Subcutaneous abdominal adipose tissue (tissue), 5 donors: Measurements from ENCODE around the gene SORBS2.

Experiments
- H3K27ac ChIP-seq: one replicate; pipeline ENCODE4 v1.7.0; 2013; ENCODE audit warnings: low read depth, mild to moderate bottlenecking, inconsistent platforms, low read length, moderate library complexity
- H3K27me3 ChIP-seq, 5 donors: one replicate each; pipeline ENCODE4 v1.7.0; 2013; ENCODE audit warnings: low read length in 5 of 5, inconsistent platforms in 1 of 5; ENCODE audit not compliant: control insufficient read depth in 5 of 5, insufficient read depth in 4 of 5
- H3K36me3 ChIP-seq, 5 donors: one replicate each; pipeline ENCODE4 v1.7.0; 2013; ENCODE audit warnings: low read length in 5 of 5; ENCODE audit not compliant: control insufficient read depth in 5 of 5, insufficient read depth in 5 of 5
- H3K4me1 ChIP-seq, 5 donors: one replicate each; pipeline ENCODE4 v1.7.0; 2013; ENCODE audit warnings: low read length in 5 of 5, mild to moderate bottlenecking in 3 of 5, moderate library complexity in 1 of 5; ENCODE audit not compliant: control insufficient read depth in 5 of 5, insufficient read depth in 5 of 5
- H3K4me3 ChIP-seq, 5 donors: one replicate each; pipeline ENCODE4 v1.7.0; 2013; ENCODE audit warnings: low read length in 5 of 5, low read depth in 1 of 5
- H3K9ac ChIP-seq, 5 donors: one replicate each; pipeline ENCODE4 v1.7.0; 2013; ENCODE audit warnings: low read length in 5 of 5, mild to moderate bottlenecking in 4 of 5, moderate library complexity in 3 of 5
- H3K9me3 ChIP-seq, 5 donors: one replicate each; pipeline ENCODE4 v1.7.0; 2013; ENCODE audit warnings: low read length in 5 of 5; ENCODE audit not compliant: control insufficient read depth in 5 of 5
- donor health status: healthy.
- donor health status: healthy.
- donor health status: healthy.
- donor health status: healthy.
- donor health status: healthy.

SORBS2 gene

DNA sequence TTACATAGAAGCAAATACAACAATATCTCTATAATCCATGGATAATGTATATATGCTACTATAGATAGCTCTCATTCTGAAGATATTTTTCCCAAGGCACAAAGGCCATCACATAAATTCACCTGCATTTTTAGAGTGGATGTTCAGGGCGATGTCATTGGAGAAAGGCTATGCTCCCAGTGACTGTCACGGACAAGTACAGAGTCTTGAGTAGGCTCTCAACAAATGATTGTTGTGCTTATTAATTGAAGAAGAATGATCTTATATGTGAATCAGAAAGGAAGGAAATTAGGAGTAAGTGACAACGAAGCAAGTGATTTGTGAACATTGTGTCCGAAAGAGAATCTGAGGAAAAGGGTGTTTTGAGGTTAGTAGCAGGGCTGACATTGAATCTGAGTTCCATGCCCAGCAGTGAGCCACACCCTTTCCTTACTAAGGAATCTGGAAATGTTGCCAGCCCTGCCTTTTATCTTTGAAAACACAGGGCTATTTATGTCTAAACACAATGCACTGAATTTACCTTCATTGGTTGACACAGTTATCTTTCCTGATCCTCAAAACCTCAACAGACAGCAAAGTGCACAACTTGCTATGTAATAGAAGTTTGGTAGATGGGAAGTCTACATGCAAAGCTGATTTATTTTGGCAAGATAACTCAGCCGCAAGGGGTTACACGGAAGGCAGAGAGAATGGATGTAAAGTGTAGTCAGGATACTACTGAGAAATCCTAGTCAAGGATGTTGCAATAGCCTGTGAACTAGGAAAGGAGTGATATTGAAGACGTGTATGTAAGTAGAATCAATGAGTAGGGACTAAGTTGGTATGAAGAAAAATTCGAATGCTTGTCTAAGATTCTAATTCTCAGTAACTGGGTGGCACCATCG is 50.4 kb downstream of the SORBS2 start:
- H3K27ac ChIP-seq: peak overlapping the region; percentile 20
- H3K27me3 ChIP-seq: peaks cover 0 to 4% (median 0%) of the 10 kb centered on the region in 5 donors
- H3K36me3 ChIP-seq: no peaks in the 10 kb centered on the region
- H3K4me3 ChIP-seq: no peak overlapping the region
- H3K9me3 ChIP-seq: no peaks in the 10 kb centered on the region
- H3K4me1 ChIP-seq: peaks cover 0 to 3% (median 0%) of the 10 kb centered on the region in 5 donors
- H3K9ac ChIP-seq: no peak overlapping the region

DNA sequence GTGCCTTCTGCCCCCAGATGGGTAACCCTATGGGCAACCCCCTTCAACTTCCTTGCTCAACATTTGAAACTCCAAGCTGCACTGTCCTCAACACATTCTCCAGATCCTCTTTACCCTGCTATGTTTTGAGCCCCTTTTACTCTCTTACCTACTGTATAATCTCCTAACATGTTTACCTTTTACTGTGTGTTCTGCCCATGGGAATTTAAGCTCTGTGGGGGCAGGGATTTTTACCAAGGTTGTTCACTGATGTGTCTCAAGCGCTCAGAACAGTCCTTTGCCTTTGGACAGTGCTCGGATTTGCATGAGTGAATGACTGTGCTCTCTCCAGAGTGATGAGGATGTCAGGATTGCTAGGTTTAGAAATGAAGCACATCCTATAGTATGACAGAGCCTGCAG is 53.2 kb downstream of the SORBS2 start:
- Histone ChIP-seq H3K9ac (no peak overlapping the region), H3K27me3 (peaks cover 0 to 4% (median 0%) of the 10 kb centered on the region in 5 donors), H3K27ac (no peak overlapping the region), H3K4me1 (peaks cover 0 to 3% (median 0%) of the 10 kb centered on the region in 5 donors), H3K4me3 (no peak overlapping the region), H3K36me3 (no peaks in the 10 kb centered on the region), H3K9me3 (no peaks in the 10 kb centered on the region)

DNA sequence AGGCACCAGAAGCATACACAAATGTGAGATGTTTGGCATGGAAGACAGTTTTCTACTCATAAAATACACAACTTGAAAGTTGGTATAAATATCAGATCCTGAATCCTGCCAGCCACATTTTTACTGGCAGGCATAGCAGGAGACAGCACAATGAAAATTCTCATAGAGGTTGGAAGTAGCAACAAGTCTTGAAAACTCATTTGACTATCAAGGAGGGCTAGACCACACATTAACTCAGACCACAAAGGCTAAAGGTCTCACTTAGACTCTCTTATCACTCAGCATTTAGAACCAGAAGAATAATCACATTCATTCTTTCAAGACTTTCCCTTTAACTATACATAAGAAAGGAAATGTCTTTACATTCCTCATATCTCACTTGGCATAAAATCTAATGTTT is 56.5 kb downstream of the SORBS2 start:
- no peaks in the 10 kb centered on the region for H3K9me3 ChIP-seq
- H3K27ac ChIP-seq: no peak overlapping the region
- H3K36me3 ChIP-seq: no peaks in the 10 kb centered on the region
- peaks cover 0 to 3% (median 0%) of the 10 kb centered on the region in 5 donors for H3K27me3 ChIP-seq
- H3K4me1 ChIP-seq: no peaks in the 10 kb centered on the region
- H3K4me3 ChIP-seq: no peak overlapping the region
- H3K9ac ChIP-seq: no peak overlapping the region

DNA sequence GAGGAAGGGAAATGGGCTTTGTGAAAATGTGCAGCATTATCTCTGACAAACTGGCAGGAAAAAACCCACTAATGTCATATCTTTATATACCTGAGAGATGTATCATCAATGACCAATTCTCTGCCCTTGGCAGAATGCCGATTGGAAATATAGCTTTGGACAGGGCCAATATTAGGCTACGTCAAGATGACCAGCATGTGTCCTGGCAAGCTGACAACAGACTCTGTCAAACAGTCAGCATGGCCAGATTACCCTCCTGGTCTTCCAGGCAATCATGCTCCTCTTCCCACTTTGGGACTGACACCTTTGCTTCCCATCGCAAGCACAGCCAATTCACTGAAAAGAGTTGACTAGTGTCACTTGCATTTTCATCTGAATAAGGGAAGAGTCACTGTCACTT is 57.0 kb downstream of the SORBS2 start:
- no peak overlapping the region for H3K9ac ChIP-seq
- H3K9me3 ChIP-seq: no peaks in the 10 kb centered on the region
- H3K4me1 ChIP-seq: no peaks in the 10 kb centered on the region
- H3K27me3 ChIP-seq: peaks cover 0 to 4% (median 0%) of the 10 kb centered on the region in 5 donors
- no peaks in the 10 kb centered on the region for H3K36me3 ChIP-seq
- H3K27ac ChIP-seq: no peak overlapping the region
- no peak overlapping the region for H3K4me3 ChIP-seq

DNA sequence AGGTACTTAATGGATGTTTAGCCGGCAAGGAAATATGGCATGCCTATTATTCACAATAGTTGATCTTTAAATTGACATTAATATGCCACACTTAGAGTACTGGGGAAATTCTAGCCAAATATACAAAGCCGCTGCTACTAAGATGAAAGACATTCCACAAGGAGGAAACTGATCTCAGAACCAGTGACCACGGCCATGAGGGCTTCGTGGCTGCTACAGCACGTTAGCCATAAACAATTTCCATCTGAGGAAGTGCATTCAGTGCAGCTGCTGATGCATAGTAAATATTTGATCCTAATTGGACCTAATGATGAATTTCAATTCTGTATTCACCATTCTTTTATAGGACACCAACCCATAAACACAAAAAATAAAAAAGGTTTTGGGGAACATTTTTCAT is 59.1 kb downstream of the SORBS2 start:
- no peaks in the 10 kb centered on the region for H3K36me3 ChIP-seq
- H3K9me3 ChIP-seq: no peaks in the 10 kb centered on the region
- H3K9ac ChIP-seq: no peak overlapping the region
- no peaks in the 10 kb centered on the region for H3K4me1 ChIP-seq
- H3K4me3 ChIP-seq: no peak overlapping the region
- no peak overlapping the region for H3K27ac ChIP-seq
- H3K27me3 ChIP-seq: peaks cover 0 to 6% (median 0%) of the 10 kb centered on the region in 5 donors

DNA sequence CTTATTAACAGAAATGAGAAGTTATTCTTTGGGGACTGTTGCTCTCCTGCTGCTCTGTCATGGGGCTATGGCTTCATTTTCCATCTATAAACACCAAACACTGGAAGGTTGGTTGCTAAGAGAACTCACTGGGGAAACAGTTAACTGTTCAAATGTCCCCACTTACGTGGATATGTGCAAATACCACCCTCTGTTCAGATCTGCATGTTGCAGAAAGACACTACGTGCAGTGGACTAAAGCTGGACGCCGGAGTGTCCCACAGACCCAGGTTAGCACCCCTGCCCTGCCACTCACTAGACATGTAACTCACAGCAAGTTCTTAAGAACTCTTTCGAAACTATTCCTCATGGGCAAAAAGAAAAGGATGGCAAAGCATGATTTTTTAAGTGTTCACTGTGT is 62.1 kb downstream of the SORBS2 start:
- H3K4me1 ChIP-seq: no peaks in the 10 kb centered on the region
- peaks cover 0 to 6% (median 2%) of the 10 kb centered on the region in 5 donors for H3K27me3 ChIP-seq
- no peak overlapping the region for H3K4me3 ChIP-seq
- no peaks in the 10 kb centered on the region for H3K36me3 ChIP-seq
- H3K9me3 ChIP-seq: no peaks in the 10 kb centered on the region
- no peak overlapping the region for H3K27ac ChIP-seq
- no peak overlapping the region for H3K9ac ChIP-seq

DNA sequence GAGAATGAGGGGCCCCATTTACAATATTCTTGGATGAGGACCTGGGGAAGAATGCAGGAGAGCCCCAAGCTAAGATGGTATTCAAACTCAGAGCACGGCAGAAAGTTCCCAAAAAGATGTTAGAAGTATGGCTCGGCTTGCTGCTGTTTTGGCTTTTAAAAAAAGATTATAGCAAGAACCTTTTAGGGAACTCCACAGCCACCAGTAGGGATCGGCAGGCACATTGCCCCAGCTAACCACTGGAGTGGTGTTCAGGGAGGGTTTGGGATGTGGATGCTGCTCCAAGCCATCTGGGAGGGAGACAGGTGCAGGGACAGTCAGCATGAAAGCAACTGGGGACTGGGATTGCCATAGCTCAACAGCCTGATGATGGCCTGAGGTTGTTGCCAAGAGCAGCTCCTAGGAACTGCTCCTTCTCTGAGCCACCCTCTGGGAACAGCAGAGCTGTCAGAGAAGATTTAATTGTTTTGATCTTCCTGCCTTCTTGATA is 63.0 kb downstream of the SORBS2 start:
- Histone ChIP-seq H3K4me1 (no peaks in the 10 kb centered on the region), H3K27ac (no peak overlapping the region), H3K4me3 (no peak overlapping the region), H3K9ac (no peak overlapping the region), H3K9me3 (no peaks in the 10 kb centered on the region), H3K27me3 (peaks cover 0 to 6% (median 2%) of the 10 kb centered on the region in 5 donors), H3K36me3 (no peaks in the 10 kb centered on the region)

DNA sequence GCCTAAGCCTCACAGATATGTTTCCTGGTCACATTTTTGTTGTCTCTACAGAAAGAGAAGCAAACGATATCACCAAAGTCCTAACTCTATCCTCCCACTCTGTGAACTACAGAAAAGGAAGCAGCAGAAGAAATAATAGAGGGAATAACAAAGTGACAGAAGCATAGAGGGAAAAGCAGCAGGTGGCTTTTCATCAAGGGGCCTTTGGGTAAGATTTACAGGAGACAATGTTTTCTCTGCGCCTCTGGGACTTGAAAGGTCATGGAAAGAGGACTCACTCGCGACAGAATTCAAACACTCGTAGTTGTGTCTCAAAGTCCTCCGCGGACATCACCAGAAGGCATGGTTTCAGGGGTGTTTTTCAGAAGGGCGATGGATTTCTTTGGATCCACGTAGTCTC is 66.1 kb downstream of the SORBS2 start:
- Histone ChIP-seq H3K27ac (no peak overlapping the region), H3K9me3 (no peaks in the 10 kb centered on the region), H3K4me3 (no peak overlapping the region), H3K4me1 (no peaks in the 10 kb centered on the region), H3K27me3 (peaks cover 0 to 6% (median 0%) of the 10 kb centered on the region in 5 donors), H3K36me3 (no peaks in the 10 kb centered on the region), H3K9ac (no peak overlapping the region)

DNA sequence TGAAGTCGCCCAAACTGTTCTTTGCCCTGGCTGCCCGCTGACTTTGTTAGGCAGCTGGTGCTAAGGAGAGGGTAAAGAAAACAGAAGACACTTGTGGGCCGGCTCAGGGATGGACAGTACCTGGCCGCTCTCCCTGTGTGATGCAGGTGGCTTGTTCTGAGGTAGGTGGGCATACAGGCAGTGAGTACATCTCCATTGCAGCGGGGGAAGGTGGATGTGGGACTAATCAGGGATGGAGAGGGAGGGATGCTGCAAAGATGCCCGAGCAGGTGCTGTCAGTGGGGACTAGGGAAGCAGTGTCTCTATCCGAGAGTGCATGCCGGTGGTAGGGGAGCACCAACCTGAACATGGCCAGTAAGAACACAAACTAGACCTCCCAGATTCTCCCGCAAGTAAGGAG is 67.0 kb downstream of the SORBS2 start:
- Histone ChIP-seq H3K27me3 (peaks cover 0 to 3% (median 0%) of the 10 kb centered on the region in 5 donors), H3K36me3 (no peaks in the 10 kb centered on the region), H3K4me3 (no peak overlapping the region), H3K9me3 (no peaks in the 10 kb centered on the region), H3K9ac (no peak overlapping the region), H3K4me1 (peaks cover 0 to 3% (median 3%) of the 10 kb centered on the region in 5 donors), H3K27ac (no peak overlapping the region)

DNA sequence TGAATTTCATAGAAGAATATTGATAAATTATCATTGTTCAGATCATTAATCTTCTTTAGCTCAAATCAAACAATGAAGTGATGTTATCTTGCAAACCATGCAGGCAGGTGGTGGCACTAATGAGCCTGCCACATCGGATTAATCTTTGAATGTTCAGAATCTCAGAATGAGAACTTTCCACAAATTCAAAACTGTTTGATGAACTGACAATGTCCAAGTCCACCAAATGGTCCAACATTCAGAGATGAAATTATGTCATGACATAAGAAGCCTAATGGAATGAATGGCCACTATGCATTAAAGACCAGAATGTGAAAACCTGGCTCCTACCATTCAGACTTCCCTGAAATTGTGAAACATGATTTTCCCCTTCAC is 67.5 kb downstream of the SORBS2 start:
- Histone ChIP-seq H3K36me3 (no peaks in the 10 kb centered on the region), H3K27ac (no peak overlapping the region), H3K27me3 (peaks cover 0 to 3% (median 0%) of the 10 kb centered on the region in 5 donors), H3K4me1 (peaks cover 0 to 4% (median 3%) of the 10 kb centered on the region in 5 donors), H3K4me3 (no peak overlapping the region), H3K9ac (no peak overlapping the region), H3K9me3 (no peaks in the 10 kb centered on the region)
